GDM1 (cell line): ENCODE data around the gene GOLGA8B.
"Not testable (repeated sequence)": the region's sequence is repeated elsewhere in the genome, so short reads cannot be mapped to it uniquely, and the experiment has no call there.

Experiments used
- DNase-seq: peaks from one replicate; lab custom pipeline; 2025; lab: John Stamatoyannopoulos, UW

GOLGA8B gene

GRCh38 chr15:34555162-34555561 is 28.3 kb downstream of the GOLGA8B start:
- not testable (repeated sequence) for DNase-seq

GRCh38 chr15:34554716-34555115 is 28.7 kb downstream of the GOLGA8B start:
- not testable (repeated sequence) for DNase-seq

- not testable (repeated sequence) for DNase-seq
Measured at GRCh38 chr15:34554126-34554525, 29.3 kb downstream of the GOLGA8B start.

- DNase-seq = not testable (repeated sequence)
Measured at GRCh38 chr15:34550129-34550528, 33.3 kb downstream of the GOLGA8B start.

- not testable (repeated sequence) for DNase-seq
Measured at GRCh38 chr15:34549381-34549809, 34.1 kb downstream of the GOLGA8B start.

- DNase-seq = not testable (repeated sequence)
Measured at GRCh38 chr15:34543860-34544649, 39.4 kb downstream of the GOLGA8B start.

- not testable (repeated sequence) for DNase-seq
Measured at GRCh38 chr15:34535857-34536256, 47.6 kb downstream of the GOLGA8B start.
